Spleen (tissue), 11 donors: ENCODE results near the gene GRM2. TPM values are rescaled to one million over a fixed set of nuclear protein-coding genes. Genes with fewer than 3 reads are reported as not detected.

Experiments
- DNase-seq: peaks from one replicate; pipeline ENCODE4 v3.0.0-alpha.2; 2020
- H3K27ac ChIP-seq, 8 donors: fragments of 200-600 bp; sonication (generic) in 7 of 8; 1 replicate in 4 of 8; 2 replicates in 4 of 8; pipeline versions ENCODE4 v1.5.0 to v1.8.0; 2016 to 2021; ENCODE audit warnings: inconsistent platforms in 4 of 8, mild to moderate bottlenecking in 4 of 8, moderate library complexity in 1 of 8
- H3K27me3 ChIP-seq, 7 donors: fragments of 200-600 bp; sonication (generic) in 6 of 7; replicated peaks in 1 of 7; 1 replicate in 4 of 7; 2 replicates in 3 of 7; pipeline versions ENCODE4 v1.5.0 to v1.8.0; 2016 to 2021; ENCODE audit warnings: inconsistent platforms in 3 of 7, mild to moderate bottlenecking in 1 of 7
- H3K36me3 ChIP-seq, 6 donors: fragments of 200-600 bp; sonication (generic) in 5 of 6; 1 replicate in 4 of 6; 2 replicates in 2 of 6; pipeline versions ENCODE4 v1.5.0 to v1.8.0; 2016 to 2021; ENCODE audit warnings: inconsistent platforms in 2 of 6
- H3K4me1 ChIP-seq, 6 donors: fragments of 200-600 bp; sonication (generic) in 5 of 6; 1 replicate in 3 of 6; 2 replicates in 3 of 6; pipeline versions ENCODE4 v1.5.0 to v1.8.0; 2016 to 2021; ENCODE audit warnings: inconsistent platforms in 3 of 6
- H3K4me3 ChIP-seq, 8 donors: fragments of 200-600 bp; sonication (generic) in 7 of 8; 1 replicate in 4 of 8; 2 replicates in 4 of 8; pipeline versions ENCODE4 v1.5.0 to v1.8.0; 2016 to 2021; ENCODE audit warnings: inconsistent platforms in 4 of 8, mild to moderate bottlenecking in 4 of 8, moderate library complexity in 2 of 8
- H3K9me3 ChIP-seq, 8 donors: fragments of 200-600 bp; sonication (generic) in 7 of 8; 1 replicate in 4 of 8; 2 replicates in 4 of 8; pipeline versions ENCODE4 v1.5.0 to v1.8.0; 2016 to 2021; ENCODE audit warnings: inconsistent platforms in 4 of 8
- CTCF ChIP-seq, 11 experiments: fragments of 200-600 bp in 7 of 11; fragments of 450-650 bp in 4 of 11; sonication (generic) in 4 of 11; IDR thresholded peaks in 8 of 11; conservative IDR thresholded peaks in 3 of 11; 1 replicate in 7 of 11; 2 replicates in 4 of 11; pipeline versions ENCODE4 v1.4.0 to v1.8.0; 2016 to 2021; ENCODE audit warnings: antibody characterized with exemption in 11 of 11, inconsistent platforms in 4 of 11, mild to moderate bottlenecking in 1 of 11
- POLR2A ChIP-seq, 3 donors: fragments of 450-650 bp; IDR thresholded peaks; one replicate each; pipeline ENCODE4 v1.5.1; 2017; ENCODE audit warnings: antibody characterized with exemption in 3 of 3, mild to moderate bottlenecking in 1 of 3
- POLR2AphosphoS5 ChIP-seq, 3 donors: sonication (generic); formaldehyde crosslinking; IDR thresholded peaks; one replicate each; pipeline ENCODE4 v1.5.1; 2017; ENCODE audit warnings: antibody characterized with exemption in 3 of 3
- WGBS, 5 donors: extraction: QIAGEN DNeasy Blood & Tissue Kit in 3 of 5; methylation state at CpG; one replicate each; pipeline versions ENCODE4 v1.1.5 to v1.1.7; 2013 to 2018; 5-methylcytosine and 5-hydroxymethylcytosine counted together
- intact Hi-C: fragments of 100-400 bp; cut with DNase I; formaldehyde crosslinking; loops from one replicate; pipeline ENCODE4 v1.15.0; 2023; ENCODE audit warnings: low total_unique reads
- polyA plus RNA-seq, 3 donors: library from polyadenylated mRNA; stranded (reverse); fragments of 200-250 nt; gene quantifications; one replicate each; pipeline ENCODE4 v1.2.1, GENCODE V29; 2013
- total RNA-seq, 7 donors: library from RNA; depleted of rRNA in 3 of 7; stranded (reverse); fragments of >200 nt in 3 of 7; fragmentation: NEBNext Ultra II Directional in 4 of 7; extraction: Animal tissue kit (Norgen Biotek cat#: 25700) in 4 of 7; gene quantifications; one replicate each; pipeline versions ENCODE4 v1.1.0 to v1.2.1, GENCODE V29; 2016 to 2021
- donor health status: healthy with polysubstance abuse.
- donor health status: DM: no; HTN: no; CAD: no; lungs with moderate emphysema.
- donor health status: DM: no; HTN: no; CAD: no.
- donor health status: Bipolar disorder and iron deficiency.
- donor health status: healthy.
- donor health status: DM: no; HTN: no; CAD: no.
- donor health status: DM: yes; HTN: yes; CAD: no.

GRM2 gene
- total and polyA plus RNA-seq, 10 donors, result 0.17 to 2.7 (median 1.4) TPM

GRCh38 chr3:51720292-51721061, 13.6 kb downstream of the GRM2 start:
- intact Hi-C loops, result no loop called here
- Histone ChIP-seq H3K36me3 (no peaks in the 10 kb centered on the region), H3K27ac (no peak overlapping the region), H3K4me1 (peaks cover 0 to 22% (median 11%) of the 10 kb centered on the region in 6 donors), H3K27me3 (no peaks in the 10 kb centered on the region), H3K9me3 (no peaks in the 10 kb centered on the region), H3K4me3 (no peak overlapping the region)
- DNase-seq, result no peak
- TF ChIP-seq POLR2A (IDR thresholded peaks at IDR 0.05) (no peak), CTCF (IDR thresholded peaks at IDR 0.05 in 8 of 11, conservative IDR thresholded peaks at IDR 0.05 in 3 of 11) (no peak), POLR2AphosphoS5 (IDR thresholded peaks at IDR 0.05) (no peak)
- WGBS, 5 donors, result 83 to 96% (median 91%) methylated on average over 12 of the region's 12 CpGs

- no peak for TF ChIP-seq POLR2A (IDR thresholded peaks at IDR 0.05)
- TF ChIP-seq POLR2AphosphoS5 (IDR thresholded peaks at IDR 0.05), result no peak
Measured at GRCh38 chr3:51721062-51721745, 14.3 kb downstream of the GRM2 start.

GRCh38 chr3:51722362-51722761, 15.5 kb downstream of the GRM2 start:
- no peaks in the 10 kb centered on the region for H3K9me3 ChIP-seq
- no peak overlapping the region for H3K27ac ChIP-seq
- H3K4me1 ChIP-seq, result peaks cover 0 to 22% (median 9%) of the 10 kb centered on the region in 6 donors
- TF ChIP-seq POLR2A (IDR thresholded peaks at IDR 0.05) (no peak), CTCF (IDR thresholded peaks at IDR 0.05 in 8 of 11, conservative IDR thresholded peaks at IDR 0.05 in 3 of 11) (no peak), POLR2AphosphoS5 (IDR thresholded peaks at IDR 0.05) (no peak)
- no peaks in the 10 kb centered on the region for H3K27me3 ChIP-seq
- WGBS, 5 donors, result 67 to 76% (median 69%) methylated on average over 4 of the region's 4 CpGs
- intact Hi-C loops, result no loop called here
- H3K36me3 ChIP-seq, result no peaks in the 10 kb centered on the region
- no peak for DNase-seq
- no peak overlapping the region for H3K4me3 ChIP-seq

More at GRCh38 chr3:51721062-51721745, 14.3 kb downstream of the GRM2 start:
- H3K4me3 ChIP-seq, result no peak overlapping the region
- no peaks in the 10 kb centered on the region for H3K36me3 ChIP-seq
- intact Hi-C loops, result no loop called here
- H3K4me1 ChIP-seq, result peaks cover 0 to 22% (median 9%) of the 10 kb centered on the region in 6 donors
- no peaks in the 10 kb centered on the region for H3K9me3 ChIP-seq
- no peak overlapping the region for H3K27ac ChIP-seq
- 66 to 76% (median 69%) methylated on average over 8 of the region's 8 CpGs for WGBS, 5 donors
- no peaks in the 10 kb centered on the region for H3K27me3 ChIP-seq
- no peak for DNase-seq

- H3K27me3 ChIP-seq, result no peaks in the 10 kb centered on the region
- TF ChIP-seq POLR2AphosphoS5 (IDR thresholded peaks at IDR 0.05) (no peak), CTCF (IDR thresholded peaks at IDR 0.05 in 8 of 11, conservative IDR thresholded peaks at IDR 0.05 in 3 of 11) (no peak), POLR2A (IDR thresholded peaks at IDR 0.05) (no peak)
- intact Hi-C loops, result no loop called here
- H3K9me3 ChIP-seq, result no peaks in the 10 kb centered on the region
- DNase-seq, result no peak
- no peaks in the 10 kb centered on the region for H3K36me3 ChIP-seq
- no peak overlapping the region for H3K27ac ChIP-seq
- H3K4me1 ChIP-seq, result no peaks in the 10 kb centered on the region
- no peak overlapping the region for H3K4me3 ChIP-seq
Measured at GRCh38 chr3:51727500-51727899, 20.6 kb downstream of the GRM2 start.
